ENCODE data around the gene RNF20.

Gene RNF20

GRCh38 chr9:101590901-101591300, 57.2 kb downstream of the RNF20 start:
- no peak for DNase-seq

- DNase-seq = no peak
These were observed 58.3 kb downstream of the RNF20 start for GRCh38 chr9:101591787-101592446.

GRCh38 chr9:101592788-101593187, 59.1 kb downstream of the RNF20 start:
- no peak for DNase-seq

DNA sequence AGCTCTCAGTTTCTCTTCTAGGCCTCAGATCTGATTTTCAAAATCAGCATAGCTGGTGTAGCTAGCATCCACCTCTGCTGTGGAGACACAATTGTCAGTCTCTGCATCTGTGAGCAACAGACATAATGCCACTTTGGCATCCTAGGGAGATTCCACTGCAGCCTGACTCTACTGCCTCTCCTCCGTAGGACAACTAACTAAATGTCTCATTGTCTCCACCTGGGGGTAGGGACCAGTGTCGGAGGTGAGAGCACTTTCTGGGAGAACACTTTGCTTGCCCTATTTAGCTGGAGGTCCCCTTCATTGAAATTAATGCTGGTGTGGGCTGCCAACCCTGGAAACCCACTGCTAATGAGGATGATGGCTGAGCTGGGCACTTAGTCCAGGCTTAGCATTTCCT, 59.7 kb downstream of the RNF20 start:
- DNase-seq = no peak

DNA sequence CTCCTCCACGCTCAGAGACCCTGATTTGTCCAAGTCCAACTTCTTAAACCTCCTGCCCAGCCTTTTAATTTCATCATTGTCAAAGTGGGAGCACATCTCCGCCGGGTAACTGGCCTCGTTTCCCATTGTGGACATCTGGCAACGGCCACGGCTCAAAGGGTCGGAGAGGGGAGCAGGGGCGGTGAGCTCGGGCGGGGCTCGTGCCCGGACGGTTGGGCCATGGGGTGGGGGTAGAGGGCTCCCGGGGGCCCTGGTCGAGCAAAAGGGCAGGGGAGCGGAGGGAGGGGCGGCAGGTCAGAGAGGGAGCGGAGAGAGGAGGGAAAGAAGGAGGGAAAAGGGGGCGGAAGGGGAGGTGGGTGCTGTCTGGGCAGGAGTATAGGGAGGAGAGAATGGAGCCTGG, 61.1 kb downstream of the RNF20 start, which contains the start of gene PPP3R2:
PPP3R2 (minus strand) TSS at position 174 of the 400 bp plus-strand sequence; CDS start at position 126, 48 bp downstream.
- DNase-seq = no peak

DNA sequence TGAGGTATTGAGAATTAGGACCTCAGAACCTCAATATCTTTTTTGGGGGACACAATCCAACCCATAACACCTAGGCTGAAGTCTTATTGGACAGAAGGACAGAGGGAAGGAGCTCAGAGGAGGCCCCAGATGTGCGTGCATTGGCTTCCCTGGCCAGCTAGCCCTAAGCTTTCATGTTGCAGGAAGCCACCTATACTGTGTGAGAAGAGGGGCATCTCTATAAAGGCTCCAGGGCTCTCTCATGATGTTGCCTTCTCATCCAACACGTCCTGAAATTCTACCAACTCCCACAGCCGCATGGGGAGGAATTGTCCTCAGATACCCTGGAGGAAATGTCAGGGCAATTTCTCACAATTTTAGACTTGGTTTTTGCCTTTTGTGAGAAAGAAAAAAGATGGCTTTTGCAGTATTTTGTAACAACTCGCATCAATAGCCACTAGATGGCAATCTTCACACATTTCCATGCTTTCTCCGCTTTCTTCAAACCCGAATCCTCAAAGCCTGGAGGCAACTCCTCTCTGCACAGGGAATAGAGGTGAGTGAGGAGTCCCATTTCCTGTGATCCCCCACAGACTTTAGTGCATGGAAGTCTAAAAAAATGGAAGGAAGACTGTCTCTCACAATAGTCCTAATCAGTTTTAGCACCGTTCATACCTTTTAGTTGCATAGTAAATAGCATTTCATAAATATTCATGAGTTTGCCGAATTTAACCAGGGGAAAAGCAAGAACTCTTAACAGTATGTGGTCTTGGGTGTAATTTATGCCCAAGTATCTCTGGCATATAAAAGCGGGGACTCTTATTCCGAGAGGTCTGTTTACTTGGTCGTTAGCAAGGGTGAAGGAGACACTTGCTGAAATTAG, 68.5 kb downstream of the RNF20 start:
- DNase-seq = no peak

- DNase-seq = no peak
These were observed 70.6 kb downstream of the RNF20 start for GRCh38 chr9:101604296-101604695.

DNA sequence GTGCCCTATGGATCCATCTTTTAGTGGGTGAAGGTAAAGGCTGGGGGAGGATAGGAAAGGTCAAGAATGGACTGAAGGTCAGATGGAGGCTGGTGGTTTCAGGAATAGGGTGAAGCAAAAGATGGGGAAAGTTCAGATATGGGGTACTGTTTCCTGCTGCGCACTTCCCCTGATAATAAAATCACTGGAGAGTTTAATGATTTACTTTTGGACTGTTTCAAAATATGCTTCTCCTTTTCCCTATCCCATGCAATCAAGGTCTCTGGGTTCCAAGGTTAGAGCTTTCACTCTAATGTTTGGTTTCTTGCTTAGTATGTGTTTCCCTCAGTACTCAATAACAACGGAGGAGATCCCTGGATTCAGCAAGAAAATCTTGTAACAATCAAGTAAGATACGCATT, 71.9 kb downstream of the RNF20 start:
- DNase-seq = no peak

Measured in stimulated activated CD4-positive, alpha-beta T cell treated with anti-CD3 and anti-CD28 coated beads, Interleukin-1b, Interleukin-23, amount 100 ng/mL, for 48 hours (primary cell).